GM23248 (cell line): ENCODE data around the gene INPP5A. TPM values are rescaled to one million over a fixed set of nuclear protein-coding genes. Genes with fewer than 3 reads are reported as not detected.
"Not testable (repeated sequence)": the region's sequence is repeated elsewhere in the genome, so short reads cannot be mapped to it uniquely, and the experiment has no call there.

Experiments used
- DNase-seq: peaks from one replicate; pipeline ENCODE4 v3.0.0-alpha.2; 2015
- H2AFZ ChIP-seq: fragments of 200-600 bp; sonication (generic); 2 replicates; pipeline ENCODE4 v1.6.1; 2016; ENCODE audit warnings: antibody characterized with exemption
- H3F3A ChIP-seq: fragments of 200-600 bp; sonication (generic); 2 replicates; pipeline ENCODE4 v1.6.1; 2016; ENCODE audit warnings: mild to moderate bottlenecking, antibody characterized with exemption, mixed run types; ENCODE audit not compliant: insufficient read depth
- H3K27ac ChIP-seq: fragments of 200-600 bp; sonication (generic); 2 replicates; pipeline ENCODE4 v1.5.1; 2016; ENCODE audit warnings: mild to moderate bottlenecking
- H3K27me3 ChIP-seq: fragments of 200-600 bp; sonication (generic); replicated peaks from 2 replicates; pipeline ENCODE4 v1.6.1; 2016; ENCODE audit warnings: mild to moderate bottlenecking; ENCODE audit not compliant: insufficient read depth
- H3K36me3 ChIP-seq: fragments of 200-600 bp; sonication (generic); 2 replicates; pipeline ENCODE4 v1.6.1; 2016; ENCODE audit warnings: low read depth, mild to moderate bottlenecking
- H3K4me1 ChIP-seq: fragments of 200-600 bp; sonication (generic); 2 replicates; pipeline ENCODE4 v1.6.1; 2016; ENCODE audit warnings: mild to moderate bottlenecking; ENCODE audit not compliant: insufficient read depth
- H3K4me2 ChIP-seq: fragments of 200-600 bp; sonication (generic); one replicate; pipeline ENCODE4 v1.6.1; 2016; ENCODE audit warnings: mild to moderate bottlenecking; ENCODE audit not compliant: unreplicated experiment
- H3K4me3 ChIP-seq: fragments of 200-600 bp; sonication (generic); 2 replicates; pipeline ENCODE4 v1.5.1; 2016; ENCODE audit warnings: mild to moderate bottlenecking
- H3K79me2 ChIP-seq: fragments of 200-600 bp; sonication (generic); 2 replicates; pipeline ENCODE4 v1.6.1; 2016; ENCODE audit warnings: mild to moderate bottlenecking; ENCODE audit not compliant: insufficient read depth
- H3K9ac ChIP-seq: fragments of 200-600 bp; sonication (generic); 2 replicates; pipeline ENCODE4 v1.6.1; 2016; ENCODE audit warnings: mild to moderate bottlenecking
- H3K9me2 ChIP-seq: fragments of 200-600 bp; sonication (generic); 2 replicates; pipeline ENCODE4 v1.6.1; 2016; ENCODE audit warnings: mixed run types, mild to moderate bottlenecking, moderate library complexity; ENCODE audit not compliant: insufficient read depth
- H3K9me3 ChIP-seq: fragments of 200-600 bp; sonication (generic); one replicate; pipeline ENCODE4 v1.6.1; 2017; ENCODE audit warnings: low read depth
- H4K20me1 ChIP-seq: fragments of 200-600 bp; sonication (generic); 2 replicates; pipeline ENCODE4 v1.6.0; 2016; ENCODE audit not compliant: insufficient read depth
- EZH2 ChIP-seq: fragments of 200-600 bp; sonication (generic); IDR thresholded peaks from 2 replicates; pipeline ENCODE4 v1.6.1; 2018; ENCODE audit warnings: antibody characterized with exemption, mild to moderate bottlenecking; ENCODE audit not compliant: insufficient read depth, poor library complexity, severe bottlenecking
- EZH2phosphoT487 ChIP-seq: fragments of 200-600 bp; sonication (generic); IDR thresholded peaks from 2 replicates; pipeline ENCODE4 v1.6.1; 2018; ENCODE audit warnings: antibody characterized with exemption, moderate library complexity, mild to moderate bottlenecking, low read depth; ENCODE audit not compliant: insufficient read depth
- WGBS, 2 experiments: methylation state at CpG; one replicate each; pipeline ENCODE4 v1.1.6; 2015 to 2017; ENCODE audit warnings: low lambda C conversion rate in 2 of 2, low coverage in 1 of 2; ENCODE audit errors: missing lambda C conversion rate in 2 of 2; 5-methylcytosine and 5-hydroxymethylcytosine counted together
- in situ Hi-C: fragments of 300-500 bp; cut with MboI; formaldehyde crosslinking; loops from 2 replicates; pipeline ENCODE4 v1.15.0; 2020
- polyA plus RNA-seq: library from polyadenylated mRNA; unstranded; fragments of >200 nt; fragmentation: Nextera tagmentation; extraction: Ambion mirVana; gene quantifications from 2 replicates; pipeline ENCODE4 v1.2.1, GENCODE V29; 2016
- total RNA-seq: library from RNA; depleted of rRNA; stranded (reverse); fragments of >200 nt; shearing (Covaris generic); gene quantifications from 2 replicates; pipeline ENCODE4 v1.2.3, GENCODE V29; 2014; rRNA removed

The INPP5A gene, protein sequence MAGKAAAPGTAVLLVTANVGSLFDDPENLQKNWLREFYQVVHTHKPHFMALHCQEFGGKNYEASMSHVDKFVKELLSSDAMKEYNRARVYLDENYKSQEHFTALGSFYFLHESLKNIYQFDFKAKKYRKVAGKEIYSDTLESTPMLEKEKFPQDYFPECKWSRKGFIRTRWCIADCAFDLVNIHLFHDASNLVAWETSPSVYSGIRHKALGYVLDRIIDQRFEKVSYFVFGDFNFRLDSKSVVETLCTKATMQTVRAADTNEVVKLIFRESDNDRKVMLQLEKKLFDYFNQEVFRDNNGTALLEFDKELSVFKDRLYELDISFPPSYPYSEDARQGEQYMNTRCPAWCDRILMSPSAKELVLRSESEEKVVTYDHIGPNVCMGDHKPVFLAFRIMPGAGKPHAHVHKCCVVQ
- 35.2 and 39.3 TPM in 2 replicates for total RNA-seq
- polyA plus RNA-seq, result 2.3 and 2.8 TPM in 2 replicates

DNA sequence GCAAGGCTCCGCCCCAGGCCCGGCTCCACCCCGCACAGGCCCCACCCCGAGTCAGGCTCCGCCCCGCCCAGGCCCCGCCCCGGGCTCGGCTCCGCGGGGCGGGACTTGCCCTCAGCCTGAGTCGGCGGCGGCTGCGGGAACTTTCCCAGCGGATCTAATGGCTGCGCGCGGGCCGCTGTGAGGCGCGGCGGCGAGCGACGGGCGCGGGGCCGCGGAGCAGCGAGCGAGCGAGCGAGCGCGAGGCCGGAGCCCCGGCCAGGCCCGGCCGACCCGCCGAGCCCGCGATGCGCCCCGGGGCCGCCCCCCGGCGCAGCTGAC lies at the start of gene INPP5A:
Gene INPP5A (plus strand): TSS at position 104 of the 318 bp plus-strand sequence. CDS start 310 bp downstream, outside the sequence.
- Histone ChIP-seq H3K27me3 (no peaks in the 10 kb centered on the region), H3K36me3 (no peaks in the 10 kb centered on the region), H3K9ac (peak within 1 kb of the TSS; percentile 92), H3K9me3 (no peaks in the 10 kb centered on the region), H3K27ac (peak within 1 kb of the TSS; percentile 45), H3K4me1 (peaks cover 47% of the 10 kb centered on the region), H3F3A (peaks cover 31% of the 10 kb centered on the region), H2AFZ (peak within 1 kb of the TSS; percentile 81), H3K79me2 (peaks cover 41% of the 10 kb centered on the region), H3K4me2 (peak within 1 kb of the TSS; percentile 99), H3K4me3 (peak within 1 kb of the TSS; percentile 81), H3K9me2 (no peaks in the 10 kb centered on the region), H4K20me1 (peaks cover 6% of the 10 kb centered on the region)
- no peak for TF ChIP-seq EZH2phosphoT487
- TF ChIP-seq EZH2, result no peak
- WGBS, 2 experiments, result 0% methylated on average over 1 to 11 of the region's 50 CpGs
- DNase-seq, result no peak
- in situ Hi-C loops, result no loop called here

DNA sequence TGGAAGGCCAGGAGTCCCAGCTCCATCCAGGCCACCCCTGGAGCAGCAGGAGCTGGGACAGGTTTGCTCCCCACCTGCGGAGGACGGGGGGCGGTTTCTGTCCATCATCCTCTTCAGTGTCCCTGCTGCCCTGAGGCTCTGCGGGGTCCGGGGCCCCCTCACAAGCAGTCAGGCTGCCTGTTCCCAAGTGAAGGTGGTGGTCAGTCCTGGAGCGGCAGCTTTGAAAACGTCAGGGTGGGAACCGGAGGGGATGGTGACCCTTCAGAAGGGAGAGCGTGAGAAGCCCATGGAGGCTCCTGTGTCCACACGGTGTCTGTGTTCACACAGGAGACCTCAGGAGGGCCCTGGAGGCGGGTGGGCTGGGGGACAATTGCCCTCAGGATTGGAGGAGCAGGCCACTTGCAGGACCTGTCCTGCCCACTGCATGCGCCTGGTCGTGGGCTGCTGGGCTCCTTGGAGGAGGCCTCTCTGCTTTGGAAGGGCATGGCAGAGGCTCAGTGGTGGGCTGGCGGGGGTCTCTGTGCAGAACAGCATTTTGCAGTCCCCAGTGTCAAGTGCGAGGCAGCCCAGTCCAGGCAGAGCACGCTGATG lies 49.3 kb upstream of the INPP5A start:
- no peak for DNase-seq
- 77 to 82% methylated on average over 16 of the region's 16 CpGs for WGBS, 2 experiments

DNA sequence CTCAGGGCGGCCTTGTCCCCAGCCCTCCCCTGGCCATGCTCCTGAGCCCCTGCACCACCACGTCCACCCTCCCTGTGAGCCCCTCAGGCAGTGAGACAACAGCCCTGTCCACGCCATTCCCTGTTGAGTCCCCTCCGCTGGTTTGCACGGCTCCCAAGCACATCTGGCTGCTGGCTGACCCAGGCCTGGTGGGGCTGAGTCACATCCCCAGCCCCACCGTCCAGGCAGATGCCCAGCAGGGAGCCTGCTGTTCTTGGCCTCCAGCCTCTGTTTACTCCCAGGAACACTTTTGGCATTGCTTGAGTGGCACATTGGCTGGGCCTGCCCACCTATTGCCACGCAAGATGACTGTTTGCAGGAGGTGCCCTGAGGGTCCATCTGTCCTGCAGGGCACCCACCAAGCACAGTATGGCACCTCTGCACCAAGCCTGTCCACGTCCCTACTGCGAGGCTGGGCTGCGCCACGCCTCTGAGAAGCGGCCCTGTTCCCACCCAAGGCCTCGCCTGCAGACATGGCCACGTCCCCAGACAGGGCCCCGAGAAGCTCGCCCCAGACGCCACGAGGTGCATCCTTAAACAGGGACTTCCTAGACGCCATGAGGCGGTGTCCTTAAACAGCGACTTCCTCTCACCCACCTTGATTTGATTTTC lies 48.4 kb upstream of the INPP5A start:
- Histone ChIP-seq H3K27me3 (peaks cover under 1% of the 10 kb centered on the region; the same call in 1 of the 2 replicates), H2AFZ (no peak overlapping the region), H3K27ac (no peak overlapping the region), H3K9me3 (no peaks in the 10 kb centered on the region), H3K36me3 (no peaks in the 10 kb centered on the region), H4K20me1 (no peaks in the 10 kb centered on the region), H3K4me2 (no peak overlapping the region), H3F3A (no peaks in the 10 kb centered on the region), H3K4me3 (no peak overlapping the region), H3K9ac (no peak overlapping the region), H3K9me2 (no peaks in the 10 kb centered on the region), H3K79me2 (no peaks in the 10 kb centered on the region), H3K4me1 (peaks cover 3% of the 10 kb centered on the region; the same call in 1 of the 2 replicates)
- TF ChIP-seq EZH2, result no peak
- TF ChIP-seq EZH2phosphoT487, result no peak
- WGBS, 2 experiments, result 44 to 47% methylated on average over 21 of the region's 21 CpGs
- peak; percentile 83 for DNase-seq
- in situ Hi-C loops, result no loop called here

More for the DNA sequence above, 49.3 kb upstream of the INPP5A start:
- Histone ChIP-seq H3K9ac (no peak overlapping the region), H3K27ac (no peak overlapping the region), H3K9me2 (no peaks in the 10 kb centered on the region), H2AFZ (no peak overlapping the region), H3K4me2 (no peak overlapping the region), H3K4me1 (peaks cover 3% of the 10 kb centered on the region; the same call in 1 of the 2 replicates), H3K79me2 (no peaks in the 10 kb centered on the region), H3F3A (no peaks in the 10 kb centered on the region), H3K4me3 (no peak overlapping the region), H3K36me3 (no peaks in the 10 kb centered on the region), H3K9me3 (no peaks in the 10 kb centered on the region), H4K20me1 (no peaks in the 10 kb centered on the region), H3K27me3 (no peaks in the 10 kb centered on the region)
- TF ChIP-seq EZH2phosphoT487 (no peak), EZH2 (no peak)
- in situ Hi-C loops, result no loop called here

DNA sequence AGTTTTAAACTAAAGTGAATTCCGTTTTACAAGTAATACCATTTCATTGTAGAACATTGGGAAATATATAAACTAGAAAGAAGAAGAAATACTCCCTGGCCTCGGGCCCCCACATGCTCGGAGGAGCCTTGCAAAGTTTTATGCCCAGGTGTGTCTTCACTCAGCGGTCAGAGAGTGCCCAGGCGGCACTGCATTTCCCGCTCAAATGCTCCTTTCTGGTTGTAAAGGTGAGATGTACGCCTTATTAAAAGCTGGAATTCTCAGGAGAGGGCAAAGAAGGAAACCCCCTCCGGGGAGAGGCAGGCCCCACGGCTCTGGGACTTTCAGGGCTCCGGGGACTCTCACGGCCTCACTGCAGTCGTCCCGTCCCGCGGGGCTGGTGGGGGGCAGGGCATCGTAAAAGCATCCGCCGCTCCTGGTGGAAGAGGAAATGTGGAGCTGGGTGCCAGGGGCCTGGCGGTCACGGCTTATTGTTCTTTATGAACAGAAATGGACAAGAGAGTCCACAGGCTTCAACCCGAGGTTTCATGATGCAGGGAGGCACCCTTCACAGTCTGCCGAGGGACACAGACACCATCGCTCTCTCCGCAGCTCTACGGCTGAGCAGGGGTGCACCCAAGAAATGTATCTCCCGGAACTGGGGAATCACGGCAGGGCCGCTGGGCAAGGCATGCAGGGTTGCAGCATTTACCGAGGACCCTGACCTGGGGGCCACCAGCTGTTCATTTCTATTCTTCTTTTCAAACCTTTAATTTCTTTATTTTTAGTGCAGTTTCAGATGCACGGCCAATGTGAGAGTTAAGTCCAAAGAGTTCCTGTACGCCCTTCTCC lies 47.7 kb upstream of the INPP5A start:
- Histone ChIP-seq H4K20me1 (no peaks in the 10 kb centered on the region), H3K27ac (no peak overlapping the region), H3K36me3 (no peaks in the 10 kb centered on the region), H2AFZ (no peak overlapping the region), H3K9me3 (no peaks in the 10 kb centered on the region), H3K4me2 (no peak overlapping the region), H3K9me2 (no peaks in the 10 kb centered on the region), H3K27me3 (peaks cover 8% of the 10 kb centered on the region; the same call in 1 of the 2 replicates), H3K9ac (no peak overlapping the region), H3F3A (no peaks in the 10 kb centered on the region), H3K79me2 (no peaks in the 10 kb centered on the region), H3K4me3 (no peak overlapping the region), H3K4me1 (peaks cover 3% of the 10 kb centered on the region; the same call in 1 of the 2 replicates)
- in situ Hi-C loops, result no loop called here
- 87 to 88% methylated on average over 29 to 31 of the region's 31 CpGs for WGBS, 2 experiments
- no peak for DNase-seq
- no peak for TF ChIP-seq EZH2phosphoT487

DNA sequence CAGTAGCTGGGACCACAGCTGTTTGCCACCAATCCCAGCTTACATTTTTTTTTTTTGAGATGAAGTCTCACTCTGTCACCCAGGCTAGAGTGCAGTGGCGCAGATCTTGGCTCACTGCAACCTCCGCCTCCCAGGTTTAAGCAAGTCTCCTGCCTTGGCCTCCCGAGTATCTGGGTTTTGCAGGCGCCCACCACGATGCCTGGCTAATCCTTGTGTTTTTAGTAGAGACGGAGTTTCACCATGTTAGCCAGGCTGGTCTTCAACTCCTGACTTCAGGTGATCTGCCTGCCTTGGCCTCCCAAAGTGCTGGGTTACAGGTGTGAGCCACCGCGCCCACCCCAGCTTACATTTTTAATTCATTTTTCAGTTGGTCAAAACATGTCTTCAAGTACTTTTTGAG lies 46.1 kb upstream of the INPP5A start:
- in situ Hi-C loops, H3K9me2 ChIP-seq, H3K4me2 ChIP-seq, H3K4me3 ChIP-seq, H3K36me3 ChIP-seq, H4K20me1 ChIP-seq, DNase-seq, H3K9me3 ChIP-seq, H3K27ac ChIP-seq, H3K4me1 ChIP-seq, H3F3A ChIP-seq, H3K79me2 ChIP-seq, H3K9ac ChIP-seq, H2AFZ ChIP-seq: not testable (repeated sequence)
- 91% methylated on average over 8 of the region's 8 CpGs for WGBS, 2 experiments
- H3K27me3 ChIP-seq, result peaks cover 17% of the 10 kb centered on the region; the same call in 1 of the 2 replicates
